HepG2 (cell line): ENCODE measurements around the gene MRPL20. TPM values are rescaled to one million over a fixed set of nuclear protein-coding genes. Genes with fewer than 3 reads are reported as not detected.

Experiments used
- EP300 ChIP-seq, 3 experiments: sonication (generic) in 1 of 3; formaldehyde crosslinking in 1 of 3; IDR thresholded peaks; 2 replicates each; pipeline versions ENCODE4 v1.5.1 to v1.6.1; 2011 to 2020; ENCODE audit warnings: low read depth in 2 of 3, low read length in 2 of 3, borderline replicate concordance in 1 of 3, improper control_type of control experiment in 1 of 3, mild to moderate bottlenecking in 1 of 3, missing genetic modification reagents in 1 of 3, moderate library complexity in 1 of 3
- FIP1L1 ChIP-seq: fragments of 200-400 bp; formaldehyde crosslinking; IDR thresholded peaks from 2 replicates; pipeline ENCODE4 v1.6.1; 2018; ENCODE audit warnings: low read depth, mild to moderate bottlenecking, low read length, moderate library complexity, borderline replicate concordance; ENCODE audit not compliant: insufficient read depth
- HCFC1 ChIP-seq: fragments of 150-350 bp; IDR thresholded peaks from 2 replicates; pipeline ENCODE4 v1.6.1; 2014; ENCODE audit warnings: low read depth, low read length
- HIC2 ChIP-seq: sonication (generic); formaldehyde crosslinking; IDR thresholded peaks from 2 replicates; pipeline ENCODE4 v1.9.0; 2022; ENCODE audit warnings: low read depth, missing genetic modification reagents
- HNRNPL ChIP-seq: fragments of 200-400 bp; formaldehyde crosslinking; IDR thresholded peaks from 2 replicates; pipeline ENCODE4 v1.6.1; 2017; ENCODE audit warnings: mild to moderate bottlenecking, low read depth, low read length
- MEIS1 ChIP-seq: sonication (generic); formaldehyde crosslinking; IDR thresholded peaks from 2 replicates; pipeline ENCODE4 v1.9.0; 2021; ENCODE audit warnings: mild to moderate bottlenecking, missing genetic modification reagents, moderate library complexity, borderline replicate concordance
- MTERF4 ChIP-seq: sonication (generic); formaldehyde crosslinking; IDR thresholded peaks from 2 replicates; pipeline ENCODE4 v1.8.0; 2023; ENCODE audit warnings: mild to moderate bottlenecking, missing genetic modification reagents
- MXI1 ChIP-seq: IDR thresholded peaks from 3 replicates; pipeline ENCODE4 v1.6.1; 2012; ENCODE audit warnings: low read depth, low read length, inconsistent platforms, borderline replicate concordance
- ONECUT2 ChIP-seq: sonication (generic); formaldehyde crosslinking; IDR thresholded peaks from 2 replicates; pipeline ENCODE4 v1.4.0; 2020; ENCODE audit warnings: missing genetic modification reagents
- PHF20 ChIP-seq: sonication (generic); formaldehyde crosslinking; IDR thresholded peaks from 2 replicates; pipeline ENCODE4 v1.5.0; 2020; ENCODE audit warnings: mild to moderate bottlenecking, missing genetic modification reagents
- PITX1 ChIP-seq: sonication (generic); formaldehyde crosslinking; IDR thresholded peaks from 2 replicates; pipeline ENCODE4 v1.5.1; 2020; ENCODE audit warnings: mild to moderate bottlenecking, missing genetic modification reagents
- PLRG1 ChIP-seq: fragments of 450-650 bp; conservative IDR thresholded peaks from 2 replicates; pipeline ENCODE4 v1.6.1; 2016
- TAF1 ChIP-seq: sonication (generic); formaldehyde crosslinking; IDR thresholded peaks from 2 replicates; pipeline ENCODE4 v1.4.0; 2020; ENCODE audit warnings: missing genetic modification reagents
- TP53 ChIP-seq: sonication (generic); formaldehyde crosslinking; conservative IDR thresholded peaks from 2 replicates; pipeline ENCODE4 v1.4.0; 2020; ENCODE audit warnings: missing genetic modification reagents
- ZNF251 ChIP-seq: sonication (generic); formaldehyde crosslinking; IDR thresholded peaks from 2 replicates; pipeline ENCODE4 v1.9.0; 2021; ENCODE audit warnings: mild to moderate bottlenecking, missing genetic modification reagents
- ZNF260 ChIP-seq: sonication (generic); formaldehyde crosslinking; IDR thresholded peaks from 2 replicates; pipeline ENCODE4 v1.4.0; 2020; ENCODE audit warnings: missing genetic modification reagents, low read depth, mild to moderate bottlenecking, borderline replicate concordance
- ZNF263 ChIP-seq: sonication (generic); formaldehyde crosslinking; IDR thresholded peaks from 2 replicates; pipeline ENCODE4 v1.4.0; 2020; ENCODE audit warnings: missing genetic modification reagents
- ZNF563 ChIP-seq: sonication (generic); formaldehyde crosslinking; IDR thresholded peaks from 2 replicates; pipeline ENCODE4 v1.8.0; 2022; ENCODE audit warnings: mild to moderate bottlenecking, moderate library complexity, missing genetic modification reagents
- polyA plus RNA-seq, 8 experiments: library from polyadenylated mRNA; depleted of rRNA in 3 of 8; stranded (reverse) in 7 of 8; unstranded in 1 of 8; fragments of >200 nt; fragmentation: Illumina TruSeq in 4 of 8; extraction: Trizol in 4 of 8; gene quantifications; 2 replicates each; pipeline versions ENCODE4 v1.2.1 to v1.2.3, GENCODE V29; 2011 to 2016; ENCODE audit warnings: low read depth in 4 of 8, missing spikeins in 1 of 8, mixed read lengths in 1 of 8; ENCODE audit not compliant: insufficient read depth in 1 of 8
- total RNA-seq, 5 experiments: library from RNA; depleted of rRNA; stranded (reverse); fragments of >200 nt; fragmentation: Illumina TruSeq; extraction: Trizol; gene quantifications; 2 replicates each; pipeline ENCODE4 v1.2.3, GENCODE V29; 2016; ENCODE audit warnings: low read depth in 1 of 5
- TF ChIP-seq, protein P1 (sequence below): fragments of 450-650 bp; IDR thresholded peaks from 2 replicates; pipeline ENCODE4 v1.6.1; 2016
- TF ChIP-seq, protein P2 (sequence below): IDR thresholded peaks from 2 replicates; pipeline ENCODE4 v1.6.1; 2016; ENCODE audit warnings: mild to moderate bottlenecking, missing biosample characterization, missing genetic modification reagents
- TF ChIP-seq, protein P3 (sequence below): sonication (generic); formaldehyde crosslinking; IDR thresholded peaks from 2 replicates; pipeline ENCODE4 v1.8.0; 2022; ENCODE audit warnings: missing genetic modification reagents, mild to moderate bottlenecking, inconsistent platforms, borderline replicate concordance

Gene MRPL20
- total and polyA plus RNA-seq, 2 of the 13 experiments (the other 11 are each of a cell fraction or from before 2014, with no cell fraction given), result 59.2 to 127 TPM

DNA sequence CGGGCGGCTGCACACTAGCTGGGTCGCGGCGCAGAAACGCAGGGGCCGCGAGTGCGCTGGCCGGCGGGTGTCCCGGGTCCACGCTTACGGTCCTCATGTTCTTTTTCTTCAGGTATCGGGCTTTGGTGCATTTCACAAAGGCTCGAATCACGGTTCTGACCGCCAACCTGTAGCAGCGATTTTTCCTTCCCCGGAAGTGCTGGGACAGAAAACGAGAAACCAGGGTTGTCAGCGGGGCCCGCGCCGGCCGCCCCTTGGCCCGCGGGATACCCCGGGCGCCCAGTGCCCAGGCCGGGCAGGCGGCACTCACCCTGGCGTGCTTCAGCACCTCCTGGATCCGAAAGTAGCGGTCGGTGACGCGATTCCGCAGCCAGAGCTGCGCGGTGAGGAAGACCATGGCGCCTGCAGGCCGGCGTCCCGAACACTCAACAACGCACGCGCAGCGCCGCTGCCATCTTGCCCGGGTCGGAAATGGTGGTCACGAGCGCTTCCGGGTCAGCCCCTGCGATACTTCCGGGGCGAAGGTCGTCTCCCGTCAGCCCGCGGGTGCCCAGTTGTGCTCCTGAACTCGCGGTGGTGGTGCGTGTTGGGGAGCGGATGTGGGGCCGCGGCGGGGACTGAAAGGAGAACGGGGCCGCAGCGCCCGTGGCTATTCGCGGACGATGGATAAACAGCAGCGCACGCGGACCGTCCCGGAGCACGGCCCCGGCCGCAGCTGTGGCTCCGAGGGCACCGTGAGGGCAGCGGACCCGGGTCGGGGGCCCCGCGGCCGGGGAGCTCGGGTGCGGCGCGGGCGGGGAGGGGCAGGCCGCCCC is at the start of gene MRPL20 (continued):
- TF ChIP-seq, protein P1, sequence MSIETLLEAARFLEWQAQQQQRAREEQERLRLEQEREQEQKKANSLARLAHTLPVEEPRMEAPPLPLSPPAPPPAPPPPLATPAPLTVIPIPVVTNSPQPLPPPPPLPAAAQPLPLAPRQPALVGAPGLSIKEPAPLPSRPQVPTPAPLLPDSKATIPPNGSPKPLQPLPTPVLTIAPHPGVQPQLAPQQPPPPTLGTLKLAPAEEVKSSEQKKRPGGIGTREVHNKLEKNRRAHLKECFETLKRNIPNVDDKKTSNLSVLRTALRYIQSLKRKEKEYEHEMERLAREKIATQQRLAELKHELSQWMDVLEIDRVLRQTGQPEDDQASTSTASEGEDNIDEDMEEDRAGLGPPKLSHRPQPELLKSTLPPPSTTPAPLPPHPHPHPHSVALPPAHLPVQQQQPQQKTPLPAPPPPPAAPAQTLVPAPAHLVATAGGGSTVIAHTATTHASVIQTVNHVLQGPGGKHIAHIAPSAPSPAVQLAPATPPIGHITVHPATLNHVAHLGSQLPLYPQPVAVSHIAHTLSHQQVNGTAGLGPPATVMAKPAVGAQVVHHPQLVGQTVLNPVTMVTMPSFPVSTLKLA, result peak; percentile 54
- no peak; the same call in 1 of the 2 replicates for TF ChIP-seq TP53 (CRISPR knock-in tag)
- peak; percentile 85; the same call in 1 of the 3 replicates for TF ChIP-seq MXI1
- peak; percentile 89 for TF ChIP-seq MEIS1 (CRISPR knock-in tag)
- no peak for TF ChIP-seq PLRG1
- TF ChIP-seq FIP1L1, result no peak
- peak; percentile 86 for TF ChIP-seq HCFC1
- no peak; the same call in 1 of the 2 replicates for TF ChIP-seq MTERF4 (CRISPR knock-in tag)
- TF ChIP-seq HIC2 (CRISPR knock-in tag), result peak; percentile 66
- TF ChIP-seq ZNF563 (CRISPR knock-in tag), result peak; percentile 92
- peak; percentile 81 for TF ChIP-seq ZNF263 (CRISPR knock-in tag)
- TF ChIP-seq, protein P2, sequence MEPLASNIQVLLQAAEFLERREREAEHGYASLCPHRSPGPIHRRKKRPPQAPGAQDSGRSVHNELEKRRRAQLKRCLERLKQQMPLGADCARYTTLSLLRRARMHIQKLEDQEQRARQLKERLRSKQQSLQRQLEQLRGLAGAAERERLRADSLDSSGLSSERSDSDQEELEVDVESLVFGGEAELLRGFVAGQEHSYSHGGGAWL (CRISPR knock-in tag), result peak; percentile 89
- TF ChIP-seq TAF1 (CRISPR knock-in tag), result peak; percentile 99
- peak in 1 of 2 experiments; percentile 40; a peak in 1 of 4 replicates for TF ChIP-seq EP300 (IDR thresholded peaks at IDR 0.05; ENCODE audit: low read depth in 2 of 2, low read length in 2 of 2)
- 0 out of 2 replicates have a peak, but pooled peaks have one; percentile 27 for TF ChIP-seq EP300 (CRISPR knock-in tag; IDR thresholded peaks at IDR 0.05; ENCODE audit: borderline replicate concordance)
- no peak for TF ChIP-seq HNRNPL
- TF ChIP-seq PITX1 (CRISPR knock-in tag), result no peak
- peak; percentile 98 for TF ChIP-seq PHF20
- TF ChIP-seq ZNF260 (CRISPR knock-in tag), result no peak
- TF ChIP-seq, protein P3, sequence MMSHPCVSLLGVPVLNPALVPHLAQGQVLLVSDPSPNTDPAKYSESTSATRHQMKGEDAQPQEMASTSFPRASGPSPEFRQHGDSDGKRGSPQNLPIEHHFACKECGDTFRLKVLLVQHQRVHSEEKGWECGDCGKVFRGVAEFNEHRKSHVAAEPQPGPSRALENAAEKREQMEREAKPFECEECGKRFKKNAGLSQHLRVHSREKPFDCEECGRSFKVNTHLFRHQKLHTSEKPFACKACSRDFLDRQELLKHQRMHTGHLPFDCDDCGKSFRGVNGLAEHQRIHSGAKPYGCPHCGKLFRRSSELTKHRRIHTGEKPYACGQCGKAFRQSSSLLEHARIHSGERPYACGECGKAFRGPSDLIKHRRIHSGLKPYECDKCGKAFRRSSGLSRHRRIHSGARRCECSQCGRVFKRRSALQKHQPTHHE (CRISPR knock-in tag), result no peak; the same call in 1 of the 2 replicates
- no peak for TF ChIP-seq ZNF251 (CRISPR knock-in tag)
- TF ChIP-seq ONECUT2 (CRISPR knock-in tag), result no peak
